Motor neuron (in vitro differentiated cells): ENCODE measurements around the gene NCAPG. TPM values are rescaled to one million over a fixed set of nuclear protein-coding genes. Genes with fewer than 3 reads are reported as not detected.
A peak's percentile ranks its signal among the peaks of the same experiment; 100 is the strongest.

Source experiments
- ATAC-seq, 8 experiments: fragments of 200-7000 bp; cut with Tn5 transposase; replicated peaks in 6 of 8; 2 replicates each; pipeline ENCODE4 v1.8.0; 2021; ENCODE audit warnings: mild to moderate bottlenecking in 8 of 8, moderate library complexity in 8 of 8
- H3K27ac ChIP-seq, 2 donors: fragments of 250-450 bp; sonication (Bioruptor Pico); 2 replicates each; pipeline ENCODE4 v1.9.0; 2021; ENCODE audit warnings: antibody characterized with exemption in 2 of 2, mild to moderate bottlenecking in 2 of 2, moderate library complexity in 1 of 2
- H3K4me1 ChIP-seq, 2 donors: fragments of 250-450 bp; sonication (Bioruptor Pico); replicated peaks in 1 of 2; 2 replicates each; pipeline ENCODE4 v1.6.1; 2021; ENCODE audit warnings: antibody characterized with exemption in 2 of 2, mild to moderate bottlenecking in 2 of 2, moderate library complexity in 1 of 2
- H3K4me3 ChIP-seq, 5 donors: fragments of 250-450 bp; sonication (Bioruptor Pico); 2 replicates each; pipeline ENCODE4 v1.9.0; 2021; ENCODE audit warnings: antibody characterized with exemption in 5 of 5, mild to moderate bottlenecking in 5 of 5, moderate library complexity in 4 of 5
- WGBS, 10 experiments: fragments of 450-650 bp; shearing (Covaris generic); methylation state at CpG; one replicate each; pipeline ENCODE4 v1.0.0; 2022; 5-methylcytosine and 5-hydroxymethylcytosine counted together
- in situ Hi-C, 9 experiments: fragments of 400-800 bp; cut with MboI; loops; one replicate each; pipeline ENCODE4 v1.15.0; 2021; ENCODE audit warnings: low sequenced_read_pairs in 9 of 9, low pct_unique_long_range_greater_than_20kb in 2 of 9; ENCODE audit not compliant: unreplicated experiment in 9 of 9
- total RNA-seq, 8 experiments: library from RNA; unstranded; fragments of 300-600 nt; gene quantifications; 2 replicates each; pipeline versions ENCODE4 v1.2.3 to v1.2.4, GENCODE V29; 2022

NCAPG gene
- total RNA-seq, 8 experiments from 2014 or later, result 0.97 to 36.7 (median 2.0) TPM

- no peak for ATAC-seq
- in situ Hi-C loops, result no loop called here
- no peak overlapping the region for H3K4me3 ChIP-seq
- H3K27ac ChIP-seq, result no peak overlapping the region
- WGBS, 10 experiments, result 50 to 88% (median 79%) methylated on average over 1 to 5 of the region's 10 CpGs; no CpG with 5 or more reads in 2 of the 10 experiments
- H3K4me1 ChIP-seq, result peaks cover 0 to 4% of the 10 kb centered on the region in 2 donors
Observed at GRCh38 chr4:17773135-17773698, 37.6 kb upstream of the NCAPG start.

GRCh38 chr4:17778431-17778830 lies 32.3 kb upstream of the NCAPG start:
- no peak for ATAC-seq
- Histone ChIP-seq H3K4me3 (no peak overlapping the region), H3K4me1 (peaks cover 0 to 3% of the 10 kb centered on the region in 2 donors), H3K27ac (no peak overlapping the region)
- in situ Hi-C loops, result no loop called here
- 79 to 95% (median 93%) methylated on average over 1 to 3 of the region's 3 CpGs; no CpG with 5 or more reads in 3 of the 10 experiments for WGBS, 10 experiments

- in situ Hi-C loops, result no loop called here
- ATAC-seq, result peak in 6 of 8 experiments; percentile 27 to 66 (median 45)
Observed at GRCh38 chr4:17780501-17781299, 30.1 kb upstream of the NCAPG start.

GRCh38 chr4:17781300-17782287 lies 29.2 kb upstream of the NCAPG start, which contains the start of gene FAM184B:
Gene FAM184B, minus strand, starts transcription at chr4:17781621. Its CDS starts 322 bp downstream, at chr4:17781299.
- ATAC-seq, result peak; percentile 65 to 86 (median 80)
- Histone ChIP-seq H3K27ac (no peak within 1 kb of the TSS), H3K4me1 (peaks cover 0 to 3% of the 10 kb centered on the region in 2 donors), H3K4me3 (peak within 1 kb of the TSS; percentile 28 to 40 (median 32))
- in situ Hi-C loops, result no loop called here
- 0 to 55% (median 28%) methylated on average over 1 to 16 of the region's 82 CpGs; no CpG with 5 or more reads in 2 of the 10 experiments for WGBS, 10 experiments

More at GRCh38 chr4:17780501-17781299, 30.1 kb upstream of the NCAPG start:
- Histone ChIP-seq H3K27ac (no peak overlapping the region), H3K4me1 (peaks cover 0 to 3% of the 10 kb centered on the region in 2 donors), H3K4me3 (peak overlapping the region; percentile 28 to 40 (median 32))
- WGBS, 10 experiments, result 0 to 38% (median 24%) methylated on average over 1 to 14 of the region's 31 CpGs

GRCh38 chr4:17785858-17786257 lies 24.9 kb upstream of the NCAPG start:
- H3K27ac ChIP-seq, result no peak overlapping the region
- H3K4me1 ChIP-seq, result peaks cover 0 to 3% of the 10 kb centered on the region in 2 donors
- 25 to 93% (median 63%) methylated on average over 1 to 5 of the region's 5 CpGs for WGBS, 10 experiments
- ATAC-seq, result peak in 1 of 8 experiments; percentile 14
- no peak overlapping the region for H3K4me3 ChIP-seq
- in situ Hi-C loops, result no loop called here

- Histone ChIP-seq H3K27ac (no peak overlapping the region), H3K4me3 (no peak overlapping the region), H3K4me1 (peaks cover 0 to 3% of the 10 kb centered on the region in 2 donors)
- no peak for ATAC-seq
- in situ Hi-C loops, result no loop called here
- 56 to 100% (median 86%) methylated on average over 1 to 4 of the region's 5 CpGs; no CpG with 5 or more reads in 3 of the 10 experiments for whole genome bisulfite sequencing, 10 experiments
Observed at GRCh38 chr4:17786567-17786966, 24.2 kb upstream of the NCAPG start.

GRCh38 chr4:17787315-17787714 lies 23.5 kb upstream of the NCAPG start:
- in situ Hi-C loops, result no loop called here
- no peak for ATAC-seq
- H3K4me3 ChIP-seq, result no peak overlapping the region
- 44 to 95% (median 80%) methylated on average over 2 to 5 of the region's 5 CpGs for WGBS, 10 experiments
- no peak overlapping the region for H3K27ac ChIP-seq
- H3K4me1 ChIP-seq, result no peaks in the 10 kb centered on the region

- ATAC-seq, result no peak
- H3K4me3 ChIP-seq, result no peak overlapping the region
- in situ Hi-C loops, result no loop called here
- no peaks in the 10 kb centered on the region for H3K4me1 ChIP-seq
- no peak overlapping the region for H3K27ac ChIP-seq
Observed at GRCh38 chr4:17788956-17789355, 21.8 kb upstream of the NCAPG start.

- in situ Hi-C loops, result no loop called here
- no peak for ATAC-seq
- Histone ChIP-seq H3K4me3 (no peak overlapping the region), H3K27ac (no peak overlapping the region), H3K4me1 (no peaks in the 10 kb centered on the region)
- 50 to 100% (median 85%) methylated on average over 1 of the region's 1 CpG; no CpG with 5 or more reads in 2 of the 10 experiments for WGBS, 10 experiments
Observed at GRCh38 chr4:17794730-17795129, 16.0 kb upstream of the NCAPG start.

GRCh38 chr4:17797808-17798207 lies 13.0 kb upstream of the NCAPG start:
- in situ Hi-C loops, result no loop called here
- ATAC-seq, result no peak
- WGBS, 10 experiments, result 82 to 100% (median 100%) methylated on average over 1 of the region's 1 CpG; no CpG with 5 or more reads in 3 of the 10 experiments

GRCh38 chr4:17805580-17806155 lies 5.1 kb upstream of the NCAPG start:
- in situ Hi-C loops, result loop anchor here in 6 of 9 experiments (10.0 to 25.0 kb wide), 6 partner anchors 207 to 782 kb away; partner anchors contain the start of genes LAP3 (in 1 of the 6) and LCORL (in 1 of the 6)
- peaks cover 7 to 19% of the 10 kb centered on the region in 2 donors for H3K4me1 ChIP-seq
- H3K4me3 ChIP-seq, result no peak overlapping the region
- WGBS, 10 experiments, result 75 to 100% (median 100%) methylated on average over 1 to 3 of the region's 3 CpGs; no CpG with 5 or more reads in 2 of the 10 experiments
- ATAC-seq, result no peak
- no peak overlapping the region for H3K27ac ChIP-seq

More at GRCh38 chr4:17797808-17798207, 13.0 kb upstream of the NCAPG start:
- H3K4me1 ChIP-seq, result no peaks in the 10 kb centered on the region
- no peak overlapping the region for H3K27ac ChIP-seq
- no peak overlapping the region for H3K4me3 ChIP-seq

- in situ Hi-C loops, result loop anchor here in 6 of 9 experiments (10.0 to 25.0 kb wide), 6 partner anchors 205 to 780 kb away; partner anchors contain the start of genes LAP3 (in 1 of the 6) and LCORL (in 1 of the 6)
- Histone ChIP-seq H3K4me3 (peak overlapping the region in 2 of 5 donors; percentile 9 to 72), H3K27ac (no peak overlapping the region), H3K4me1 (peaks cover 7 to 23% of the 10 kb centered on the region in 2 donors)
- ATAC-seq, result no peak
- 12 to 86% (median 73%) methylated on average over 3 to 6 of the region's 6 CpGs; no CpG with 5 or more reads in 3 of the 10 experiments for WGBS, 10 experiments
Observed at GRCh38 chr4:17807446-17807845, 3.3 kb upstream of the NCAPG start.
